Loucy (cell line): ENCODE measurements around the gene CASP12.

Source experiments
- CTCF ChIP-seq: fragments of 200-600 bp; sonication (generic); conservative IDR thresholded peaks from 2 replicates; pipeline ENCODE4 v1.5.1; 2014; ENCODE audit warnings: mild to moderate bottlenecking, antibody characterized with exemption, low read length
- EZH2phosphoT487 ChIP-seq: fragments of 200-600 bp; IDR thresholded peaks from 2 replicates; pipeline ENCODE4 v1.6.1; 2018; ENCODE audit warnings: antibody characterized with exemption, mild to moderate bottlenecking, moderate library complexity, borderline replicate concordance

GRCh38 chr11:104899226-104899625, 966 bp upstream of the CASP12 start:
- TF ChIP-seq CTCF = no peak
- no peak for TF ChIP-seq EZH2phosphoT487
